KOPT-K1 (cell line): Measurements from ENCODE around the gene ENTPD6.
"Not testable (repeated sequence)": the region's sequence is repeated elsewhere in the genome, so short reads cannot be mapped to it uniquely, and the experiment has no call there.

Source experiments
- H3K27ac ChIP-seq: fragments of 200-600 bp; sonication (generic); 2 replicates; pipeline ENCODE4 v1.5.1; 2016; ENCODE audit warnings: antibody characterized with exemption, mild to moderate bottlenecking, low read depth, low read length; ENCODE audit not compliant: poor library complexity, severe bottlenecking
- H3K36me3 ChIP-seq: fragments of 200-600 bp; sonication (generic); 2 replicates; pipeline ENCODE4 v1.5.1; 2017; ENCODE audit warnings: antibody characterized with exemption, mild to moderate bottlenecking, low read length, moderate library complexity; ENCODE audit not compliant: insufficient read depth
- H3K9me3 ChIP-seq: fragments of 200-600 bp; sonication (generic); 2 replicates; pipeline ENCODE4 v1.5.1; 2017; ENCODE audit warnings: antibody characterized with exemption, low read length, mild to moderate bottlenecking; ENCODE audit not compliant: insufficient read depth, poor library complexity, severe bottlenecking

ENTPD6 gene

DNA sequence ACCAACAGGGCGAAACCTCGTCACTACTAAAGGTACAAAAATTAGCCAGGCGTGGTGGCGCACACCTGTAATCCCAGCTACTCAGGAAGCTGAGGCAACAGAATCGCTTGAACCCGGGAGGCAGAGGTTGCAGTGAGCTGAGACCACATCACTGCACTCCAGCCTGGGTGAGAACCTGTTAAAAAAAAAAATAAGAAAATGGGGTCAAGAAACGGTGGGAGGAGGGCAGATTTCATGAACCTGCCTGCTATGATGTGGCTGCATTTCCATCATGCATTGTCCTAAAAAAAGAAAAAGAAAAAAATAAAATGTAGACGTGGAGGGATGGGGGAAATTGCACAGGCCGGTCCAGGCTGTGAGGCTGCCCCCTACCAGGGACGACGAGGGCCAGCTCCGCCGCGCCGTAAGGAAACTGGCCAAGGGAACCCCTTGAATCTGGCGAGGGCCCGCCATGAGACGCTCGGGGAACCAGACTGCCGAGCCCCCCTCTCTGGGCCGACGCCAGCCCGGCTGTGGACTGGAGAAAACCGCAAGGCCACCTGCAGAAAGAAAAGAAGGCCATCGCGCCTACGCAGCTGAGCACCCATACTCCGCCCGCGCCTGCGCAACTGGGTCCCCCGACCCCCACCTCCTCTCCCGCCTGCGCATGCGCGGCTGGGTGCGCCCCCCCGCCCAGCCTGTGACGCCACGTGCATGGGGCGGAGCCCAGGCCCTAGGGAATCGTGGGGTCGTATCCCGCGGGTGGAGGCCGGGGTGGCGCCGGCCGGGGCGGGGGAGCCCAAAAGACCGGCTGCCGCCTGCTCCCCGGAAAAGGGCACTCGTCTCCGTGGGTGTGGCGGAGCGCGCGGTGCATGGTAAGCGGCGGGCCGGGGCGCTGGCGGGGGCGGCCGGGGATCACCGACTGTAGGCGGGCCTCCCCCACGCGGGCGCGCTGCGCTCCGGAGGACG lies at the start of gene ENTPD6:
Gene ENTPD6, plus strand, starts transcription at position 699 of the 948 bp plus-strand sequence. CDS start 10,825 bp downstream, outside the sequence.
- Histone ChIP-seq H3K27ac (peak within 1 kb of the TSS; percentile 72), H3K36me3 (no peaks in the 10 kb centered on the region), H3K9me3 (no peaks in the 10 kb centered on the region)

DNA sequence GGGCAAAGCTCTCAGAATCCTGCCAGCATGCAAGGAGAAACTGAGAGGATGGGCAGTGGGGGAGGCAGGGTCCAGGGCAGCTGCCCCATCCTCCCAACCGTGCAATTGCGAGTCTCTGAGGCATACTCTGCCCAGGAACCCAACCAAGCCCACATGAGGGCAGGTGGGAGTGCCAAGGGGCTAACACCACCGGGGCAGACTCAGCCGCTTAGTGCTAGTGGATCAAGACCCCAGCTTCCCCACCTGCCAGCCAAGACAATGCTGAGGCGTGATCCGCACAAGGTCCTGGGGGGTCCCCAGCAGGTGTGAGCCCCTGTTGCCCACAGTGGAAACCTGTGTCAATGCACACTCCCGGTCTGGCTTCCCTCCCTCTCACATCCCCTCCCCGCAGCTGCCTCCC lies 48.5 kb upstream of the ENTPD6 start:
- H3K9me3 ChIP-seq: no peaks in the 10 kb centered on the region
- no peaks in the 10 kb centered on the region for H3K36me3 ChIP-seq
- H3K27ac ChIP-seq: no peak overlapping the region

DNA sequence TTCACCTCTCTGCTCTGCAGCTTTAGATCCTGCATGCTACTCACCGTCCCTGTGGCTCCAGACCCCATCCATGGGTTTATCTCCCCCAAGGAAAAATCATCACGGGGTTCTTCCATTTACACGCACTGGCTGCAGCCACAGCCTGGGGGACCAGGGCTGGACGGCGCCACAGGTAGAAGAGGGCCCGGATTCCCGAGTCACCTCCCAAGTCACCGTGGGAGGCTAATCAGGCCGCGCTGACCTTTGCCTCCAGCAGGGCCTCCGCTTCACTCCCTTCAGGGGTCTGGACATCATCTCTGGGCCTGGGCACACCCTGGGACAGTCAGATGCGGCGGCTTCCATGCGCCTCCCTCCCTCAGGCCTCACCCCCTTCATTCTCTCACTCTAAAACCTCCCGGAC lies 47.8 kb upstream of the ENTPD6 start:
- no peak overlapping the region for H3K27ac ChIP-seq
- H3K36me3 ChIP-seq: no peaks in the 10 kb centered on the region
- no peaks in the 10 kb centered on the region for H3K9me3 ChIP-seq

DNA sequence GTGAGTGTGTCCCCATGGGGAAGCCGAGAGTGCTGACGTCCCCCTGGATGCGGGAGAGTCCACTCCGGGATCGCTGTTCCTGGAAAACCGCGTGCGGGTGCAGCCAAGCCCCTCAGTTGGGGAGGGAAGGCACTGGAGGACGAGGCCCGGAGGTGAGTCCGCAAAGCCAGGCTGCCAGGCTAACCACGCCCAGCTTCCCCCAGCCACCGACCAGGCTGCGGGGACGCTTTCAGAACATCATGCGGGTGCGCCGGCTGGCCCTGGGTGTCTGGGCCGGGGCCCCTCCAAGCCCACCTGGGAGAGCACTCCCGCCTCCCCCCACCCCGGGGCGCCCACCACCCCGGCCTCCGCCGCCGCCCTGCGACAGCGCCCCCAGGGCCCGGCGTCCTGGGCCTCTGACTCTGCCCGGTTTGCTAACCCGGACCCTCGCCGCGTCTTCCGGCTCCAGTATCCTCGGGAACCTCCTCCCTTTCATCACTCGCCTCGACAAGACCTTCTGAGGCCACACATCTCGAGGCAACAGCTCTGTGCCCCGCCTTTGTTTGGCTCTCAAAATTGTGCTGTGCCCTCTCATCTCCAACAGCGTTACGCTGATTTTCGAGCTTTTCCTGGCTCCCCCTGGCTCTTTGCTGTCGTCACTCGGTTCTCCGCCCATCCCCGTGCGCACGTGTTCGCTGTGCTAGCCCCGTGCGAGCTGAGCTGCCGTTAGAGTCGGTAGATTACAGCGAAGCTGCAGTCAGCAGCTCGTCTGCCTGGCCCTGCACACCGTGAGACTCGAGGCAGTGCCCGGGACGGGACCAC lies 47.1 kb upstream of the ENTPD6 start:
- Histone ChIP-seq H3K27ac (no peak overlapping the region), H3K36me3 (no peaks in the 10 kb centered on the region)

DNA sequence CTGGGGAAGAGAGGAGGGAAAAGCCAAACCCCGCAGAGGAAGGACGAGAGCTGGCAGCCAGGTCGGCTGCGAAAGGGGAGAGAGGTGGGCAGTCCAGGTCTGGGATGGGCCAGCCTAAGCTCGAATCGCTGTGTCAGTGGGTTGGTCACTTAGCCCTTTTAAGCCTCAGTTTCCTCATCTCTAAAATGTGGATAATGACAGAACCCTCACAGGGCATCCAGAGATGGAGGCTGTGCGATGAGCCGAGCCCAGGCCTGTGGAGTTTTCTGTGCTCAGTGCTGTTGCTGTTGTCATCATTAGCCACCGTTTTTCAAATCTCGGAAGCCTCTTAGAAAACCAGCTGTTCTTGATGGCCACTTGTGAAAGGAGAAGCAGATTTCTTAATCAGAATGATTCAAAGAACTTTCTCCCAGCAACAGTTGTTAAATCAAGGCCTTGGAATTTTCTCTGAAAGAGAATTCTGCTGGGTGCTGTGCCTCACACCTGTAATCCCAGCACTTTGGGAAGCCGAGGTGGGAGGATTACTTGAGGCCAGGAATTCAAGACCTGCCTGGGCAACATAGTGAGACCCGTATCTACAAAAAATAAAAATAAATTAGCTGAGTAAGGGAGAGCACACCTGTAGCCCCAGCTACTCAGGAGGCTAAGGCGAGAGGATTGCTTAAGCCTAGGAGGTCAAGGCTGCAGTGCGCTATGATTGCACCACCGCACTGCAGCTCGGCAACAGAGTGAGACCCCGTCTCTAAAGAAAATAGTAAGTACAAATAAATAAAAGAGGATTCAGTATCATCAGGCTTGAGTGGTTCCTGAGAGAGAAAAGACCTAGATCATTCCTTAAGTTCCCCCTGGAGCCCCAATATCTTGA lies 46.3 kb upstream of the ENTPD6 start:
- Histone ChIP-seq H3K27ac (no peak overlapping the region), H3K36me3 (no peaks in the 10 kb centered on the region), H3K9me3 (no peaks in the 10 kb centered on the region)

More for the DNA sequence above, 47.1 kb upstream of the ENTPD6 start:
- H3K9me3 ChIP-seq: no peaks in the 10 kb centered on the region

DNA sequence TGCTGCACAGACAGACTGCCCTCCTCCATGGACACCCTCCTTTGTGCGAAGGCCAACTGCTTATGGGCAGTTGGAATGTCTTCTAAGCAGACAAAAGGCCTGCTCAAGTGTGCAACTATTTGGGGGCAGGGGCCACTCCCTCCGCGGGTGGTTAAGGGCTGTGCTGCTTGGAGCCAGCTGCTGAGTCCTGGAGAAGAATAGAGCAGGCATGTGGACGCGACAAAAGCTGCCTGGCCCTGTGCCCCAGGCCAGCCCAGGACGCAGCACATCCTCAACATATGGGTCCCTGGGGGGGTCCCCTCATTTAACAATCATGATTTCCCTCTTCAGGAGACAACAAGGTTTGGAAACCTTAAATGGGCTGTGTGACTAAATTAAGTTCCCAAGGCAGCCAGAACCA lies 45.5 kb upstream of the ENTPD6 start:
- Histone ChIP-seq H3K27ac (no peak overlapping the region), H3K9me3 (no peaks in the 10 kb centered on the region), H3K36me3 (no peaks in the 10 kb centered on the region)

DNA sequence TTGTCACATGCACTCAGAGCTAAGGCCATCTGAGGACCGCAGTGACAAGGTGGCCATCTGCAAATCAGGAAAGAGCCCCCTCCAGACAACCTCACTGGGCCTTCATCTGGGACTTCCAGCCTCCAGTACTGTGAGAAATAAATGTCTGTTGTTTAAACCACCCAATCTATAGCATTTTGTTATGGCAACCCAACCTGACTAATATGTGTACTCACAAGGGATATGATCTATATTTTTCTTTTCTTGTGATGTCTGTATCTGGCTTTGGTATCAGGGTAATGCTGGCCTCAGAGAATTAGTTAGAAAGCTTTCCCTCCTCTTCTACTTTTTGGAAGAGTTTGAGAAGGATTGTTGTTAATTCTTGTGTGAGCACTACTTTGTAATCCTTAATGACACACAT lies 37.5 kb upstream of the ENTPD6 start:
- no peak overlapping the region for H3K27ac ChIP-seq
- H3K36me3 ChIP-seq: no peaks in the 10 kb centered on the region
- H3K9me3 ChIP-seq: peaks cover 7% of the 10 kb centered on the region

DNA sequence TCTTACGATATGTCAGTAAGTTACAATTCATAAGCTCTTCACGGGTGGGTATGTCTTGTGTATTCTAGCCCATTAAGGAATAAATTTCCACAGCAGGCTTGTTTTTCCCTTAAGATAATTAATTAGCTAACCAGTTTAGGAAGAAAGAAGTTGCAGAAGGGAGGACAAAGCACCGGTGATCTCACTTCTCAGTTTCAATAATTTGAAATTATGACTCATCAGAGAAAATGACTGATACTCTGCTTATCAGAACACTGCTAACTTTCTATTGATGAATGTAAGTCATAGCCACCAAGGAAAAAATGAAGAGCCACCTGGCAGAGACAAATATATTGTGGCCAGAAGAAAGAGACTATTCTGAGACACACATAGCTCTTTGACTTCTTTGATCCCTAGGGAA lies 35.0 kb upstream of the ENTPD6 start:
- Histone ChIP-seq H3K36me3 (no peaks in the 10 kb centered on the region), H3K9me3 (peaks cover 31% of the 10 kb centered on the region), H3K27ac (no peak overlapping the region)

DNA sequence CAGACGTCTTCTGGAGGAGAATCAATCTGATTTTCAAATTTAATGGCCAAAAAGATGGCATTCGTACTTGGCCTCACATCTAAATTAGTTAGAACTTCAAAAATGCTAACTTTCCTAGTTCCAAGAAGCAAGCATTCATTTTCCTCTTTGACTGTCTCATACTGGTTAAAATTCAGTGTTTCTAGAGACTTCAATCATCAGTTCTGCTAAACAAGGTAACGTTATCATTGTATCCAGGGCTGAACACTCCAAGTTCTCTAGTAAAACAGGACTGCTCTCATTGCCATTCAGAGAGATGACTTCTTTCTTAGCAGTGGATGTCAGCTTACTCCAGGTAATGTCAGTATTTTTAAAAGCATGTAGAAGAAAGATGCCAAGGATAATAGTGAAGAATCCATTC lies 34.6 kb upstream of the ENTPD6 start:
- Histone ChIP-seq H3K27ac (no peak overlapping the region), H3K36me3 (no peaks in the 10 kb centered on the region), H3K9me3 (peaks cover 35% of the 10 kb centered on the region)

DNA sequence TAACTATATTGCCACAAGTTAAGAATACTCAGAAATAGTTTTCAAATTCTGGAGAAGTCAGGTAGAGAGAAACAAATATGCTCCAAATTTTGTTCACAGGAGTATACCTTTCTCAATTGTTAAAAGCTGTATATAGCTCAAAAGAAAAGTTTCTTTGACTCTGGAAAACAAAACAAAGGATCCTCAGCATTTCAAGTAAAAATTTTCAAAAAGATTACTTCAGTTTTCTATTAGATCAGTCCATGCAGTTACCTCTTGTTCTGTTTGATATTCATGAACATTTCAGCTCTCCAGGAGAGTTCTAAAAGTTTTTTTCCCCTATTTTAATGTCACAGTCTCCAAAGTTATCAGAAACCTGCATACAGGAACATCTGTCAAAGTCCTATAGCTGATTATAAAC lies 30.4 kb upstream of the ENTPD6 start:
- H3K27ac ChIP-seq: no peak overlapping the region
- H3K36me3 ChIP-seq: no peaks in the 10 kb centered on the region
- H3K9me3 ChIP-seq: peaks cover 51% of the 10 kb centered on the region

DNA sequence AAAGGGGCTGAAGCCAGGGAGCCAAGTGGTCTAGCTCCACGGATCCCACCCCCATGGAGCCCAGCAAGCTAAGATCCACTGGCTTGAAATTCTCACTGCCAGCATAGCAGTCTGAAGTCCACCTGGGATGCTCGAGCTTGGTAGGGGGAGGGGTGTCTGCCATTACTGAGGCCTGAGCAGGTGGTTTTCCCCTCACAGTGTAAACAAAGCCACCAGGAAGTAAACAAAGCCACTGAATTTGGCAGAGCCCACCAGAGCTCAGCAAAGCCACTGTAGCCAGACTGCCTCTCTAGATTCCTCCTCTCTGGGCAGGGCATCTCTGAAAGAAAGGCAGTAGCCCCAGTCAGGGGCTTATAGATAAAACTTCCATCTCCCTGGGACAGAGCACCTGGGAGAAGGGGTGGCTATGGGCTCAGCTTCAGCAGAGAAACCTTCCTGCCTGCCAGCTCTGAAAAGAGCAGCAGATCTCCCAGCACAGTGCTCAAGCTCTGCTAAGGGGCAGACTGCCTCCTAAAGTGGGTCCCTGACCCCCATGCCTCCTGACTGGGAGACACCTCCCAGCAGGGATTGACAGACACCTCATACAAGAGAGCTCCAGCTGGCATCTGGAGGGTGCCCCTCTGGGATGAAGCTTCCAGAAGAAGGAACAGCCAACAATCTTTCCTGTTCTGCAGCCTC lies 29.3 kb upstream of the ENTPD6 start:
- peaks cover 51% of the 10 kb centered on the region for H3K9me3 ChIP-seq
- H3K27ac ChIP-seq, H3K36me3 ChIP-seq: not testable (repeated sequence)

DNA sequence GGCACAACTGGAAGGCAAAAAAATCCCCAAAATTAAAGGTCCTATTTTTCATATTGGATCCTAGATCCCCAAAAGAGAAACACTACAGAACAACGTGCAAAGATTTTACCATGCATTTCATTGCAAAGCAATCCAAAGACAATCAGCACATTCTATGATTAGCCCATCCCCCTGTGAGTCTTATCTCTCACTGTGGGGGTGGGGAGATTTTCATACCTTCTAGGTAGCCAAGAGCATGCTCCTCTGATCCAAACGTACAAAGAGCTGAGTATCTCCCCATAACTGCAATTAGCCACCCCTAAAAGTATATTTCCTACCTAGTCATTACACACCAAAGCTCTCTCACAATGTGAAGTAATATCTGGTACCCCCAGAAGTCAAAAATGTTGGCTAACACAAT lies 22.2 kb upstream of the ENTPD6 start:
- no peak overlapping the region for H3K27ac ChIP-seq
- peaks cover 9% of the 10 kb centered on the region for H3K9me3 ChIP-seq
- no peaks in the 10 kb centered on the region for H3K36me3 ChIP-seq

DNA sequence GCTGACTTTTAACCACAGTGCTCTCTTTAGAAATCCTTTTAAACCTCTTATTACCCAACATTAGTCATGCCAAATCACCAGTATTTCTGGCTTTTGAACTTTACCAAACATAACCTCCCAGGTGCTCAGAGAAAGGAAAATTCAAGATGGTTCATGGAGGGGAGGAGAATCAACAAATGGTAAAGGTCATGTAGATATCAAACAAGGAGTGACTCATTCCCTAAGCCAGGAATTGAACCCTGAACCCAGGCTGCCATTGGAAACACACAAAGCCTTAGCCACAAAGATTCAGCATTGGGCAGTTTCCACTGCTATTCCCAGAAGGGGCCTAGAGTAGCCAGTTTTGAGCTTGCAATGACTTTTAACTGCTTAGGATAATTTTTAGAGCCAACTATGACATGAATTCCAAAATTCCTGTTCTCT lies 21.6 kb upstream of the ENTPD6 start:
- Histone ChIP-seq H3K9me3 (peaks cover 9% of the 10 kb centered on the region), H3K36me3 (no peaks in the 10 kb centered on the region), H3K27ac (no peak overlapping the region)

DNA sequence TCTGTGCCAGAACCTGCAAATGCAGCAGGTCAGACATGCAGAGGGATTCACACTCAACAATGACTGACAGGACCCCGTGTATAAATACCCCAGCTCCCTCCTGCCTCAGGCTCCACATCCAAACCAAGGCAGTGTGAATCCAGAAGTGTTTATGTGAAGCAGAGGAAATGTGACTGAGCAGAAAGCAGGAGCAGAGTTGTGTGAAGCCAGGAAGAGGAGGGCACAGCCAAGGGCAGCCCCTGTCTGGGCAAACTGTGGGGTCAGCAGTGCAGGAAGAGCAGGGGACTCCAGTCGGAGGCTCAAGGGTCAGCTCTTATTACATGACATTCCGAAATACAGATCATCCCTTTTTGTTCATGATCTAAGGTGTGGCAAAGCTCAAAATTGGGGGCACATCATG lies 19.3 kb upstream of the ENTPD6 start:
- Histone ChIP-seq H3K27ac (no peak overlapping the region), H3K36me3 (no peaks in the 10 kb centered on the region), H3K9me3 (peaks cover 9% of the 10 kb centered on the region)
